Measurements from ENCODE around the gene MINDY2.

The MINDY2 gene

GRCh38 chr15:58770857-58771620 lies at the start of gene MINDY2:
TSS of gene MINDY2 (plus strand) at chr15:58771302. CDS start at chr15:58771396, 94 bp downstream.
- DNase-seq = peak; percentile 97 to 98

DNA sequence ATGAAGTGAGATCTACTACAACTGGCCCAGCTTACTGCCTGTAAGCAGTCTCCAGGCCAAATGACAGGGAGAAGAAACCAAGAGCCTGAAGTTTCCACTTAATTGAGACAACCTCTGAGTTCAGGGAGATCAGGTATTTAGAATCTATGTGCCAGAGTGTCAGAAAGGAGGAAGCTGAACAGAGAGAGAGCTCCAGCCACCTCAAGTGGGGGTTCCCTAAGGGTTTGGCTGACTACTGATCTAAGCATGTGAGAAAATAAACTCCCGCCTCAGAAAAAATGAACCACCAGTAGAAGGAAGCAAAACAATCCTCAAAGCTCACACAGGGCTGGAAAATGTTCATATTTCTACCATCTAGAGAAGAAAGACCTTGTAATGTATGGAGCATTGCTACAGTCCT lies 46.6 kb upstream of the MINDY2 start:
- DNase-seq = peak; percentile 68 to 75

GRCh38 chr15:58726867-58727266 lies 44.2 kb upstream of the MINDY2 start:
- DNase-seq = no peak

- DNase-seq = no peak
Observed at GRCh38 chr15:58731756-58732535, 39.2 kb upstream of the MINDY2 start.

- no peak for DNase-seq
Observed at GRCh38 chr15:58732625-58733363, 38.3 kb upstream of the MINDY2 start.

GRCh38 chr15:58734859-58735258 lies 36.2 kb upstream of the MINDY2 start:
- DNase-seq = no peak

DNA sequence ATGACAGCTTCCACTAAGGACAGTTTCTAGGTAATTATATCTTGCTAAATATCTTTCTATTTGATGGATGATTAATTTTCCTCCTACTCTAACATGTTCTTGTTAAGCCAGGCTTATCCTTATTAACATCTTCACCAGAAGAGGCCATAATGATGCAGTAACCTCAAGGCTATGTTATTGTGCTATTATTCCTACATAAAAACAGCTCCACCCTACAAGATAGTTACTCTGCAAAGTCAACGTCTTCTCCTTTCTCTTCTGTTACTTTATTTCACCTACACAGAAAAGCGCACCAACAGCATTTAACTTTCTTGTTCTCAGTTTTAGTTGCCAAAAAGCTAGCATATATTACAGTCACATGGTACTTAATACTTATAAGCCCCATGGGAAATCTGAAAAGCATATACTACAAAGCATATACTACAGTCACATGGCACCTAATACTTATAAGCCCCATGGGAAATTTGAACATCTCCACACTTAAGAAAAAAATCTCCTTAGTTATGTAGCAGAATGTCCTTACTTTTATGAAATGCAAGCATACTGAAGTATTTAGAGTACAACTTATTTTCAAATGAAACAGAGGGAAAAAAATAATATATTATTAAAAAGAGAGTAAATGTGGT lies 35.0 kb upstream of the MINDY2 start:
- DNase-seq = no peak

GRCh38 chr15:58737298-58737697 lies 33.8 kb upstream of the MINDY2 start:
- DNase-seq = no peak

DNA sequence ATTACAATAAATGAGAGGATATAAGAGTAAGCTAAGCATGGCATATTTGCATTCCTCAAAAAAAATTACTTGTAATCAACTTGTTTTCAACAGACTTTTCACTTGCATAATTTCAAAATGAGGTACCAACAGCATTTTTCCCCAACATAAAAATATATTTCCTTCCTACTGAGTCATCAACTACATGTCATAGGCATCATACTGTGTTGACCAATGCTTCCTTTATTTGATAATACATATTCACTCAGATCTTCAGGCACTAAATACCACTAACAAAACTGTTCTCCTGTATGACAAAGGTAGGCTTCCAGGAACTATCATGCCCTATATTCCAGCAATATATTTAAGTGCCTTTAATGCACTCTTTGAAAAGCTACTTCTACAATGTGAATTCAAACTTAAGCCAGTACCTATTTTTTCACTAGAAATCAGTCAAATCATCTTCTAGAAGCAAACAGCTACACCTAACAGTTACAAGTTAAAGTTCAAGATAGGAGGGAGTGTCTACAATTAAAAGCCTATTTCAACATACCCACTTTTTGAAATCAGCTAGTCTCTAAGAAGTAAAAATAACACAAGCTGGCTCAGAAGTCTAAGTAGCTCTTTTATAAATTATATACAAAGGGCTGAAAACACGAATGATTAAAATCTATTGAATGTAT lies 32.9 kb upstream of the MINDY2 start:
- peak; percentile 44 to 50 for DNase-seq

- DNase-seq = no peak
Observed at GRCh38 chr15:58740436-58740835, 30.7 kb upstream of the MINDY2 start.

DNA sequence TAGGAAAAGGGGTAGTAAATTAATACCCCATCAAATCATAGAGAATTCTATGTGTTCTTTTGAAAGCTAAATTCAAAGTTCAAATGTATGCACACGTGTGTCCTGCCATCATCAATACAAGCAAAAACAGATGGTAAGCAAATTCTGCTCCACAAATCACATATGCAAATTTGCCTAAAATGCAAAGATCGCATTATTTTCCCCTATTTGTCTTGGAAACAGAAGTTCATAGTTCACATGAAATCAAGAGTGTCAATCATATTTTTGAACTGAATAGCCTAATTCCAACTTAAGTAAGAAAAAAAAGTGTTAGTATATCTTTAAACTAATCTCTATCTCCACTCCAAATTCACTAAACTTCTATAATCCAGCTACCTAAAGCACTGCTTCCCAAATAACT lies 30.1 kb upstream of the MINDY2 start:
- no peak for DNase-seq

- DNase-seq = no peak
Observed at GRCh38 chr15:58742022-58742813, 28.9 kb upstream of the MINDY2 start.

DNA sequence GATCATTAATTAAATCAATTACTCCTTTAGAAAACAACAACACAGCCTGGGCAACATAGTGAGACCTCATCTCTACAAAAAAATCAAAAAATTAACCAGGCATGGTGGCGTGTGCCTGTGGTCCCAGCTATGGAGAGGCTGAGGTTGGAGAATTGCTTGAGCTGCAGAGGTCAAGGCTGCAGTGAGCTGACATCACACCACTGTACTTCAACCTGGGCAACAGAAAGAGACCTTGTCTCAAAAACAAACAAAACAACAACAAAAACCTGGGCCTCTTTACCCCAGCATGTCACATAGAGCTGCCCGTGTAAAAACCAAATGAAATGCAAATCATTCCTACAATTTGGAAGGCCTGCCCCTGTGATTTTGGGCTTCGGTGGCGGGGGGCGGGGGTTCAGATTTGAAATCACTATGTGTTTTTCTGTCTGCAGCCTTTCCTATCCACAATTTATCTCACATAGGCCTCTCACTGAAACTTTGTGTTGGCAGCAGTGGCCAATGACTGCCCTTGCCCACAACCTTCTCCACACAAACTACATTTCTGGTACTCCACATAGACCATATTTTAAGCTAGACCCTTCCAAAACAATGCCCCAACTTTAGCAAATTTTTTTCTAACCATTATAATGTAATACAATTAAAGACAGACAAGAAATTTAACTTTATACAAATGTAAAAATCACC lies 28.1 kb upstream of the MINDY2 start:
- DNase-seq = no peak

- no peak for DNase-seq
Observed at GRCh38 chr15:58746174-58746573, 24.9 kb upstream of the MINDY2 start.

DNA sequence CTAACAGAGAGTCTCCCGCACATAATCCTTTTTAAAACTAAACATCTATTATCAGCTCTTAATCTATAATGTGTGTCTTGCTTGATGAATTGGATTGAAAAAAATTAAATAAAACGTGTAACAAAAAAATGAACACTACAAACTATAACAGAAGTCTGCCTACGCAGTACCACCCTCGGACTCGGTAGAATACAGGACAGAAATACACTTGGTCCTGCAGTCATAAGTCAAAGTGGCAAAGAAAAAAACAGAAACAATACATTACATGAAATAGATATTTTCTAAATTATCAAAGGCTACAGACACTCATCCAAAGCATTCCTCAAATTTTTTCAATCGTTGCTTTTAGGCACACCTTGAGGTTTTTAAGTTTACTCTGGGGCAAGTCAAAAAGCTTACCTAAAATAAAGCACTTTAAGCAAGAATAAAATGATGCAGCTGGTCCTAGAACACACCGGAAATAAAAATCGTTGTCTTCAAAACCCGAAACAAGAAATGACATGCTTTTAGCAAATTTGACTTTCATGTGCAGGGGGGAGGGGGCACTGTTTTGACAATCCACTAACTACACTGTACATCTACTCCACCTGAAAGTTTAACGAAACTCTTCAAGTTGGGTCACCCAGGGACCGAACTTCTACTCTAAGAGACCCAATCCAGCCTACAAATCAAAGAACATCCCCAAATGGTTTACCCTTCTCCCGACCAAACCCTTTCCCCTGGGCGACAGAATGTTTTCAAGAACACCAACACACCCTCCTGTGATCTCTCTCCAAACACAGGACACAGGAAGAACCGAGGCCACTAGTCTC lies 22.9 kb upstream of the MINDY2 start:
- peak in 1 of 2 experiments; percentile 17 for DNase-seq

DNA sequence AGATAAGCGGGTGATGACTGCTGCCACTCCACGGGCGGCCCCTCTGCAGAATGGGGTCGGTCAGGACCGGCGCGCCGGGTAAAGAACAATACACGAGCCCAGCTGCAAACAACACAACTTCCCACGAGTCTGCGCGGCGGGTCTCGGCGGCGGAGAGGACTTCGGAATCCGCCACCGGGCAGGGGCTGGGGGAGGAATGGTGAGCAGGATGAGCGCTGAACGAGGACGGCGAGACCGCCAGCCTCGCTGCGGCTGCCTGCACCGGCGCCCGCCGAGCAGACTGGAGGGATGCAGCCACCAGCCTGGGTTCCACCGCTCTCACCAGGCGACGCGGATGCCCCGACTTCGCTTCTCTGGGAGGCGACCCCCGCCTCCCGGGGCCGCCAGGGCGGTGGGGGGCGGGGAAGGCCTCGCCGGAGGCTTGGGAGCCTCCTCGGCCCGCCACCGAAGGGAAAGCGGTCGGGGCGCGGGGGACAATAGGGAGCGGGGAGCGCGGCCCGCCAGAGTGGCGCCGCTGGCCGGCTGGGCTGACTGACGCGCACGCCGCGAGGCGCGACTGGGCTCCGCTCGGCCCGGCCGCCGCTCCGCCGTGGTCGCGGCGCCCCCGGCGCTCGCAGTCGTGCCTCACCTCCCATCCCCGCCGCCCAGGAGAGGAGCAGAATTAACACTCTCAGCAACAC lies 22.1 kb upstream of the MINDY2 start:
- peak in 1 of 2 experiments; percentile 32 for DNase-seq

GRCh38 chr15:58749532-58750337 lies 21.4 kb upstream of the MINDY2 start, which contains the start of gene ADAM10:
TSS of gene ADAM10 (minus strand) at chr15:58749707. CDS start at chr15:58749534, 173 bp downstream.
- peak; percentile 99 for DNase-seq

DNA sequence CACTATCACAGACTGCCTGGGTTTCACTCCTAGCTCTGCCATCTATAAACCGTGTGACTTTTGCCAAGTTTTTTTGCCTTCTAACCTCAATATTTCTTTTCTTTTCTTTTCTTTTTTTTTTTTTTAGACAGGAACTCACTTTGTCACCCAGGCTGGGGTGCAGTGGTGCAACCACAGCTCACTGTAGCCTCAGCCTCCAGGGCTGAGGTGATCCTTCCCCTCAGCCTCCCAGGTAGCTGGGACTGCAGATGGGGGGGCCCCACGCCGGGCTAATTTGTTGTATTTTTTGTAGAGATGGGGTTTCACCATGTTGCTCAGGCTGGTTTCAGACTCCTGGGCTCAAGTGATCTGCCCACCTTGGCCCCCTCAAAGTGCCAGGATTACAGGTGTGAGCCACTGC lies 18.4 kb upstream of the MINDY2 start:
- no peak for DNase-seq
